ENCODE results near the gene RXFP4. TPM values are rescaled to one million over a fixed set of nuclear protein-coding genes. Genes with fewer than 3 reads are reported as not detected.

Gene RXFP4
- polyA plus RNA-seq, 1 donor (not counting 4 experiments of a cell fraction or from before 2014, with no cell fraction given): not detected

DNA sequence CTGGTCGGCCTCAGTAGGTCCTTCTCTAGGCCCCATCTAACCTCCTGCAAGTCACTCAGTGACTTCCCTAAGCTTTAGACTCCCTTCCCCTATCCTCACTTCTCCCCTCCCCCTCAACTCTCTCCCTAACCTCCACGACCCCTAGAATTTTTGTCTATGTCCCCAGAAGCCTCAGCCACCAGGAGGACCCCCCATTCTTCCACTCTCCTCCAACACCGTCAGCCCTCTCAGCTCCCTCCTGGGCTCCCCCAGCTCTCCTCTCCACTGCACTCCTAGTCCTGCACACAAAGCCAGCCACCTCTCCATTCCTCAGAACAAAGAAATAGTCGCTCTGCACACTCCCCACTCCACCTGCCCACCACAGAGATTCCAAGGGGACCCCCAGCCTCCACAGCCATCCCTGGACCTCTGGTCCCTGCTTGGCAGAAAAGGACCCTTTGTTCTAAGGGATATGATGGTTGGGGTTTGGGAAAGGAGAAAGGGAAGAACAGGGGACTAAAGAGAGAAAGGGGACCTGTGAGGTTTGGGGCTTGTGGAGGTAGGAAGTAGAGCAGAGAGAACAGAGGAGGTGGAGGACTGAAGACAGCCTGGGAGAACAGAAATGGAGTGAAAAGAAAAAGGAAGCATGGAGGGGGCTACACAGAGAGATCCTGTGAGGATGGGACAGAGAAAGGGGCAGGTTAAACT lies 34.1 kb downstream of the RXFP4 start:
- H3K79me2 ChIP-seq (ENCODE audit: control insufficient read depth, insufficient read depth, low read length): peaks cover 84% of the 10 kb centered on the region
- peak overlapping the region; percentile 92 for H3K4me2 ChIP-seq (ENCODE audit: control insufficient read depth, extremely low read depth, insufficient read depth, low read depth, low read length)
- peak overlapping the region in 2 of 3 experiments; percentile 75 to 90 for H3K4me3 ChIP-seq (ENCODE audit: control insufficient read depth in 2 of 3, extremely low read depth in 1 of 3, insufficient read depth in 2 of 3, low read depth in 1 of 3, low read length in 3 of 3)
- H3K27me3 ChIP-seq (ENCODE audit: control insufficient read depth, extremely low read depth, insufficient read depth, low read length): no peaks in the 10 kb centered on the region
- peak overlapping the region; percentile 92 for H3K9ac ChIP-seq (ENCODE audit: control insufficient read depth, extremely low read depth, insufficient read depth, low read length)
- no peaks in the 10 kb centered on the region for H3K9me3 ChIP-seq (ENCODE audit: control insufficient read depth, low read depth, low read length)
- H4K20me1 ChIP-seq (ENCODE audit: control insufficient read depth, extremely low read depth, insufficient read depth, low read length): peaks cover 34% of the 10 kb centered on the region
- H3K4me1 ChIP-seq (ENCODE audit: control insufficient read depth, extremely low read depth, insufficient read depth, low read length): peaks cover 52% of the 10 kb centered on the region
- H3K36me3 ChIP-seq (ENCODE audit: control insufficient read depth in 2 of 2, extremely low read depth in 1 of 2, insufficient read depth in 2 of 2, low read length in 2 of 2): peaks cover 4 to 12% of the 10 kb centered on the region in 2 experiments
- no peak for FAIRE-seq
- no peak overlapping the region for H3K27ac ChIP-seq (ENCODE audit: control insufficient read depth, insufficient read depth, low read length)
- peaks cover 8% of the 10 kb centered on the region for H3K9me1 ChIP-seq (ENCODE audit: control insufficient read depth, extremely low read depth, insufficient read depth, low read length)
- dilution Hi-C loops (cut with MboI; ENCODE audit: extremely low pct_ligation_motif_present, low sequenced_read_pairs): no loop called here
- no peak overlapping the region for H2AFZ ChIP-seq (ENCODE audit: control insufficient read depth, low read length)
- no peak for DNase-seq (ENCODE audit: low read depth, low spot score)
- TF ChIP-seq, protein P1, sequence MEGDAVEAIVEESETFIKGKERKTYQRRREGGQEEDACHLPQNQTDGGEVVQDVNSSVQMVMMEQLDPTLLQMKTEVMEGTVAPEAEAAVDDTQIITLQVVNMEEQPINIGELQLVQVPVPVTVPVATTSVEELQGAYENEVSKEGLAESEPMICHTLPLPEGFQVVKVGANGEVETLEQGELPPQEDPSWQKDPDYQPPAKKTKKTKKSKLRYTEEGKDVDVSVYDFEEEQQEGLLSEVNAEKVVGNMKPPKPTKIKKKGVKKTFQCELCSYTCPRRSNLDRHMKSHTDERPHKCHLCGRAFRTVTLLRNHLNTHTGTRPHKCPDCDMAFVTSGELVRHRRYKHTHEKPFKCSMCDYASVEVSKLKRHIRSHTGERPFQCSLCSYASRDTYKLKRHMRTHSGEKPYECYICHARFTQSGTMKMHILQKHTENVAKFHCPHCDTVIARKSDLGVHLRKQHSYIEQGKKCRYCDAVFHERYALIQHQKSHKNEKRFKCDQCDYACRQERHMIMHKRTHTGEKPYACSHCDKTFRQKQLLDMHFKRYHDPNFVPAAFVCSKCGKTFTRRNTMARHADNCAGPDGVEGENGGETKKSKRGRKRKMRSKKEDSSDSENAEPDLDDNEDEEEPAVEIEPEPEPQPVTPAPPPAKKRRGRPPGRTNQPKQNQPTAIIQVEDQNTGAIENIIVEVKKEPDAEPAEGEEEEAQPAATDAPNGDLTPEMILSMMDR (optimal IDR thresholded peaks at IDR 0.05 in 1 of 3, IDR thresholded peaks at IDR 0.05 in 1 of 3, conservative IDR thresholded peaks at IDR 0.05 in 1 of 3; ENCODE audit: extremely low read depth in 1 of 3, insufficient read depth in 2 of 3, low read length in 3 of 3): no peak
- no peak for TF ChIP-seq EZH2 (IDR thresholded peaks at IDR 0.05; ENCODE audit: low read length)

DNA sequence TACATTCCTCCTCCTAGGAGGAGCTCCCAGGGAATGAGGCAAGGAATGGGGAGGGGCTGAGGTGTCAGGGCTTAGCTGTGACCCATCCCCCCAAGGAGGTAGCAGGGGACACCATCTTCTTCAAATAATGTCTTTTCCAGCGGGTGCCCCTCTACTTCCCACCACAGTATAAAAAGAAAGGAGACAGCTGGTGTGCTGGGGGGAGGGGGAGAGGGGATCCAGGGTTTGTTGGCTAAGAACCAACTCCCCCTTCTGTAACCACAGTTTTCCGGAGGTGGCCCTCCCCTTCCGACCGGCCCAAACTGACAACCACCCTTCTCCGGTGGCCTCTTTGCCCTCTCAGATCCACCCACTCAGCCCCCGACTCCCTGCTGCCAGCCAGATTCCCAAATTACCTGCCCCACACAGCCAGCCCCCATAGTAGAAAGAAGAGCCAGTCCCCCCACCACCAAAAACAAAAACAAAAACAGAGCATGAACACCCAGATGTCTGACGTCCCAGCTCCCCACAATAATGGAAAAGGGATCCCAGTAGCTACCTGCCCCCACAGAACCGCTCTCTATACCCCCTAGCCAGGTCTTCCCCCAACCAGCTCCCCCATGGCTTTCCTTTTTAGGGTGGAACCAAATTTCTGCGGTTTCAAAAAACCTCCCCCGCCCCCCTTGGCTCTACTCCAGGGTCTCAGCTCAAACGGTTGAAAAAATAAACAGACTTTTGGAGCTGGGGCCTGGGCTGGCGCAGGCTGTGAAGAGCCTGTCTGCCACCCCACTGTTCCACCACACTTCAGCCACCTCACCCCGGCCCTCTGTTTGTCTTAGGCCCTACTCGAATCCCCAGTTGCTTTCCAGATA lies 34.8 kb downstream of the RXFP4 start:
- Histone ChIP-seq H3K9ac (ENCODE audit: control insufficient read depth, extremely low read depth, insufficient read depth, low read length) (peak overlapping the region; percentile 92), H3K4me2 (ENCODE audit: control insufficient read depth, extremely low read depth, insufficient read depth, low read depth, low read length) (peak overlapping the region; percentile 92), H3K27ac (ENCODE audit: control insufficient read depth, insufficient read depth, low read length) (peak overlapping the region; percentile 87), H3K79me2 (ENCODE audit: control insufficient read depth, insufficient read depth, low read length) (peaks cover 78% of the 10 kb centered on the region), H3K36me3 (ENCODE audit: control insufficient read depth in 2 of 2, extremely low read depth in 1 of 2, insufficient read depth in 2 of 2, low read length in 2 of 2) (peaks cover 4 to 10% of the 10 kb centered on the region in 2 experiments), H3K27me3 (ENCODE audit: control insufficient read depth, extremely low read depth, insufficient read depth, low read length) (no peaks in the 10 kb centered on the region), H4K20me1 (ENCODE audit: control insufficient read depth, extremely low read depth, insufficient read depth, low read length) (peaks cover 32% of the 10 kb centered on the region), H3K4me1 (ENCODE audit: control insufficient read depth, extremely low read depth, insufficient read depth, low read length) (peaks cover 60% of the 10 kb centered on the region), H3K4me3 (ENCODE audit: control insufficient read depth in 2 of 3, extremely low read depth in 1 of 3, insufficient read depth in 2 of 3, low read depth in 1 of 3, low read length in 3 of 3) (peak overlapping the region; percentile 75 to 90 (median 88)), H3K9me1 (ENCODE audit: control insufficient read depth, extremely low read depth, insufficient read depth, low read length) (peaks cover 8% of the 10 kb centered on the region), H3K9me3 (ENCODE audit: control insufficient read depth, low read depth, low read length) (no peaks in the 10 kb centered on the region), H2AFZ (ENCODE audit: control insufficient read depth, low read length) (no peak overlapping the region)
- DNase-seq (ENCODE audit: low read depth, low spot score): no peak
- FAIRE-seq: no peak
- TF ChIP-seq EZH2 (IDR thresholded peaks at IDR 0.05; ENCODE audit: low read length): no peak
- TF ChIP-seq, protein P1 (optimal IDR thresholded peaks at IDR 0.05 in 1 of 3, IDR thresholded peaks at IDR 0.05 in 1 of 3, conservative IDR thresholded peaks at IDR 0.05 in 1 of 3; ENCODE audit: extremely low read depth in 1 of 3, insufficient read depth in 2 of 3, low read length in 3 of 3): no peak
- dilution Hi-C loops (cut with MboI; ENCODE audit: extremely low pct_ligation_motif_present, low sequenced_read_pairs): no loop called here

Measured in keratinocyte (primary cell).